ENCODE data around the gene FTCD. TPM values are rescaled to one million over a fixed set of nuclear protein-coding genes. Genes with fewer than 3 reads are reported as not detected.

FTCD gene
- total RNA-seq, 2 experiments from 2014 or later: 0.52 to 0.85 TPM

DNA sequence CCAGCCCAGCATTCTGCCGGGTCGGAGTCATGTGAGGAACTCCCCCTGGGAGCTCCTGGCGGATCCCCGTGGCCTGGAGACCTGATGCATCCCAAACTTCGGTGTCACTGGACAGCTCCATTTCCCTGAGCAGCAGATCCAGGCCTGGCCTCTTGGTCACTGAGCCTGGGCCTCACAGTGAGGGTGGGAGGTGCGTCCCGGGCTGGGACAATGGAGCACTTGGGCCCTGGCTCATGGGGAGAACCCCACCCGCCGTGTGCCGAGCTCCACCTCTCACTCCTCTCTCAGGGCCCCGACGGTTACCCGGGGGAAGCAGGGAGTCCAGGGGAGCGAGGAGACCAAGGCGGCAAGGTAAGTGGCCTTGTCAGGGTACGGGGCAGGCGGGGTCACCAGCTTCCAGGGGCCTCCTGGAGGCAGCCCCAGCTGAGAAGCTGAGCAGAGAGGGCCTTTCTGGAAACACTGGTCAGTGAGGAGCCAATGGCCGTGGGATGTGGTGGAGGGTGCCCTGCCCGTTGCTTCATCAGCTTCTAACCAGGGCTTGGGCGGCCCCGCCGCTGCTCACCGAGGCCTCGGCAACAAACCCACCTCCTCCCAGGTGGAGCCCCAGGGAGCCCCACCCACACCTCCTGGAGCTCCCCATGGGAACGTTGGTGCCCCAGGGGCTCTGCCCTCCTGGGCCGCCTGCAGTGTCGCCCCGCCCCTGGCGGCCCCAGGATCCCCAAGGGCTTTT is 37.6 kb downstream of the FTCD start:
- POLR2A ChIA-PET: interaction anchor here (0.6 to 1.4 kb wide), 4 partner anchors 10 to 144 kb away, joined by 3 read pairs; no protein-coding TSS in a partner anchor
- intact Hi-C loops (cut with micrococcal nuclease): no loop called here
- no peaks in the 10 kb centered on the region for H3K27me3 Mint-ChIP-seq
- H3K4me3 Mint-ChIP-seq: no peak overlapping the region
- ATAC-seq (no peak), DNase-seq (no peak)
- no peaks in the 10 kb centered on the region for H3K4me1 Mint-ChIP-seq (ENCODE audit: low read depth)
- H3K36me3 Mint-ChIP-seq (ENCODE audit: low read depth): peaks cover 11% of the 10 kb centered on the region
- CTCF ChIA-PET: no interaction called here
- H3K27ac Mint-ChIP-seq: no peak overlapping the region
- TF ChIP-seq, protein P1, sequence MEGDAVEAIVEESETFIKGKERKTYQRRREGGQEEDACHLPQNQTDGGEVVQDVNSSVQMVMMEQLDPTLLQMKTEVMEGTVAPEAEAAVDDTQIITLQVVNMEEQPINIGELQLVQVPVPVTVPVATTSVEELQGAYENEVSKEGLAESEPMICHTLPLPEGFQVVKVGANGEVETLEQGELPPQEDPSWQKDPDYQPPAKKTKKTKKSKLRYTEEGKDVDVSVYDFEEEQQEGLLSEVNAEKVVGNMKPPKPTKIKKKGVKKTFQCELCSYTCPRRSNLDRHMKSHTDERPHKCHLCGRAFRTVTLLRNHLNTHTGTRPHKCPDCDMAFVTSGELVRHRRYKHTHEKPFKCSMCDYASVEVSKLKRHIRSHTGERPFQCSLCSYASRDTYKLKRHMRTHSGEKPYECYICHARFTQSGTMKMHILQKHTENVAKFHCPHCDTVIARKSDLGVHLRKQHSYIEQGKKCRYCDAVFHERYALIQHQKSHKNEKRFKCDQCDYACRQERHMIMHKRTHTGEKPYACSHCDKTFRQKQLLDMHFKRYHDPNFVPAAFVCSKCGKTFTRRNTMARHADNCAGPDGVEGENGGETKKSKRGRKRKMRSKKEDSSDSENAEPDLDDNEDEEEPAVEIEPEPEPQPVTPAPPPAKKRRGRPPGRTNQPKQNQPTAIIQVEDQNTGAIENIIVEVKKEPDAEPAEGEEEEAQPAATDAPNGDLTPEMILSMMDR (IDR thresholded peaks at IDR 0.05): no peak
- H3K9me3 Mint-ChIP-seq: no peaks in the 10 kb centered on the region

GRCh38 chr21:46116776-46117585 is 38.4 kb downstream of the FTCD start:
- Mint-ChIP-seq H3K27ac (no peak overlapping the region), H3K9me3 (no peaks in the 10 kb centered on the region), H3K27me3 (no peaks in the 10 kb centered on the region), H3K4me1 (ENCODE audit: low read depth) (no peaks in the 10 kb centered on the region), H3K36me3 (ENCODE audit: low read depth) (peaks cover 11% of the 10 kb centered on the region), H3K4me3 (no peak overlapping the region)
- ATAC-seq: no peak
- CTCF ChIA-PET: no interaction called here
- POLR2A ChIA-PET: interaction anchor here (0.6 to 1.4 kb wide), 4 partner anchors 9 to 143 kb away, joined by 3 read pairs; no protein-coding TSS in a partner anchor
- intact Hi-C loops (cut with micrococcal nuclease): no loop called here
- DNase-seq: no peak
- TF ChIP-seq, protein P1 (IDR thresholded peaks at IDR 0.05): no peak

GRCh38 chr21:46116189-46116775 is 39.1 kb downstream of the FTCD start:
- no peaks in the 10 kb centered on the region for H3K27me3 Mint-ChIP-seq
- CTCF ChIA-PET: no interaction called here
- ATAC-seq: no peak
- no peaks in the 10 kb centered on the region for H3K9me3 Mint-ChIP-seq
- TF ChIP-seq, protein P1 (IDR thresholded peaks at IDR 0.05): no peak
- intact Hi-C loops (cut with micrococcal nuclease): no loop called here
- H3K4me1 Mint-ChIP-seq (ENCODE audit: low read depth): no peaks in the 10 kb centered on the region
- no peak overlapping the region for H3K4me3 Mint-ChIP-seq
- no peak overlapping the region for H3K27ac Mint-ChIP-seq
- peaks cover 11% of the 10 kb centered on the region for H3K36me3 Mint-ChIP-seq (ENCODE audit: low read depth)
- DNase-seq: no peak
- POLR2A ChIA-PET: no interaction called here

GRCh38 chr21:46115441-46116188 is 39.8 kb downstream of the FTCD start:
- ATAC-seq: no peak

More at GRCh38 chr21:46115441-46116188, 39.8 kb downstream of the FTCD start:
- H3K9me3 Mint-ChIP-seq: no peaks in the 10 kb centered on the region
- CTCF ChIA-PET: no interaction called here
- H3K36me3 Mint-ChIP-seq (ENCODE audit: low read depth): peaks cover 11% of the 10 kb centered on the region
- no peaks in the 10 kb centered on the region for H3K4me1 Mint-ChIP-seq (ENCODE audit: low read depth)
- H3K4me3 Mint-ChIP-seq: no peak overlapping the region
- intact Hi-C loops (cut with micrococcal nuclease): no loop called here
- no peak overlapping the region for H3K27ac Mint-ChIP-seq
- POLR2A ChIA-PET: no interaction called here
- TF ChIP-seq, protein P1 (IDR thresholded peaks at IDR 0.05): no peak
- H3K27me3 Mint-ChIP-seq: no peaks in the 10 kb centered on the region
- DNase-seq: no peak

Data from activated CD8-positive, alpha-beta T cell treated with anti-CD3 and anti-CD28 coated beads for 36 hours (primary cell).